GM12878 (cell line): ENCODE data around the gene PCDHGC3. TPM values are rescaled to one million over a fixed set of nuclear protein-coding genes. Genes with fewer than 3 reads are reported as not detected.

Source experiments
- ATAC-seq: fragments of 200-7000 bp; cut with Tn5 transposase; 3 replicates; pipeline ENCODE4 v1.9.1; 2020; ENCODE audit warnings: mild to moderate bottlenecking, moderate library complexity
- BruUV-seq: library from RNA; stranded (reverse); fragments of 400-500 nt; replicated peaks from 2 replicates; lab custom pipeline; 2021; lab: Mats Ljungman, UMichigan
- CTCF ChIA-PET: fragments of 300-600 bp; sonication (Branson Sonifier 250); formaldehyde crosslinking; extraction: SDS; loops from one replicate; lab custom pipeline; 2021; ENCODE audit warnings: inconsistent platforms; lab: Yijun Ruan, JAX
- POLR2A ChIA-PET: fragments of 350-600 bp; formaldehyde crosslinking; extraction: SDS; loops from one replicate; lab custom pipeline; 2021; ENCODE audit warnings: inconsistent platforms; lab: Charles Lee
- RAD21 ChIA-PET: fragments of 300-600 bp; sonication (Branson Sonifier 250); formaldehyde crosslinking; loops from one replicate; lab custom pipeline; 2023; ENCODE audit warnings: antibody characterized with exemption; ENCODE audit not compliant: unreplicated experiment; lab: Charles Lee
- SMC1A ChIA-PET: fragments of 300-600 bp; sonication (Branson Sonifier 250); formaldehyde crosslinking; loops from one replicate; lab custom pipeline; 2023; ENCODE audit not compliant: unreplicated experiment, uncharacterized antibody; lab: Charles Lee
- DNase-seq: peaks from one replicate; pipeline ENCODE4 v3.0.0-alpha.2; 2011; ENCODE audit warnings: low read depth, low spot score
- FAIRE-seq: peaks from 3 replicates; lab custom pipeline; 2011; peaks lifted over from hg19 to GRCh38; lab: Jason Lieb, UNC
- H2AFZ ChIP-seq: 2 replicates; pipeline ENCODE4 v1.6.0; 2011; ENCODE audit warnings: low read depth, low read length, control low read depth; ENCODE audit not compliant: control insufficient read depth
- H3K27ac ChIP-seq: 2 replicates; pipeline ENCODE4 v1.5.1; 2011; ENCODE audit warnings: control low read depth; ENCODE audit not compliant: control insufficient read depth, insufficient read depth
- H3K27me3 ChIP-seq, 2 experiments: replicated peaks in 1 of 2; 2 replicates each; pipeline versions ENCODE4 v1.6.0 to v1.6.1; 2011; ENCODE audit warnings: low read length in 1 of 2; ENCODE audit not compliant: control insufficient read depth in 2 of 2, insufficient read depth in 2 of 2
- H3K36me3 ChIP-seq, 2 experiments: 2 replicates each; pipeline ENCODE4 v1.5.1; 2011; ENCODE audit warnings: low read length in 1 of 2; ENCODE audit not compliant: control insufficient read depth in 2 of 2, insufficient read depth in 2 of 2
- H3K4me1 ChIP-seq: 2 replicates; pipeline ENCODE4 v1.6.1; 2011; ENCODE audit warnings: mild to moderate bottlenecking, low read length, moderate library complexity, mixed read lengths; ENCODE audit not compliant: control insufficient read depth, insufficient read depth
- H3K4me2 ChIP-seq: 2 replicates; pipeline ENCODE4 v1.6.0; 2011; ENCODE audit warnings: control low read depth; ENCODE audit not compliant: control insufficient read depth, insufficient read depth
- H3K4me3 ChIP-seq: fragments of 200-600 bp; sonication (generic); 2 replicates; pipeline ENCODE4 v1.5.1; 2016
- H3K79me2 ChIP-seq: 2 replicates; pipeline ENCODE4 v1.6.0; 2011; ENCODE audit warnings: low read length; ENCODE audit not compliant: control insufficient read depth, insufficient read depth
- H3K9ac ChIP-seq: 2 replicates; pipeline ENCODE4 v1.8.0; 2011; ENCODE audit warnings: low read length, control low read depth, mixed read lengths; ENCODE audit not compliant: control insufficient read depth, insufficient read depth
- H3K9me3 ChIP-seq: replicated peaks from 3 replicates; pipeline ENCODE4 v1.5.1; 2011; ENCODE audit warnings: mild to moderate bottlenecking, low read length; ENCODE audit not compliant: control insufficient read depth, insufficient read depth
- H4K20me1 ChIP-seq: 2 replicates; pipeline ENCODE4 v1.6.0; 2011; ENCODE audit not compliant: control insufficient read depth, insufficient read depth
- ESRRA ChIP-seq: IDR thresholded peaks from 2 replicates; pipeline ENCODE4 v1.6.1; 2012; ENCODE audit warnings: mild to moderate bottlenecking, low read length, improper control_type of control experiment
- GABPA ChIP-seq: IDR thresholded peaks from 2 replicates; pipeline ENCODE4 v1.6.1; 2014; ENCODE audit warnings: antibody characterized with exemption, low read depth, mild to moderate bottlenecking, inconsistent platforms
- POLR2AphosphoS5 ChIP-seq: IDR thresholded peaks from 2 replicates; pipeline ENCODE4 v1.6.1; 2011; ENCODE audit warnings: mild to moderate bottlenecking, low read length, inconsistent platforms
- SIX5 ChIP-seq: IDR thresholded peaks from 2 replicates; pipeline ENCODE4 v1.6.1; 2011; ENCODE audit warnings: mild to moderate bottlenecking, low read depth, low read length, moderate library complexity; ENCODE audit not compliant: severe bottlenecking
- TCF3 ChIP-seq: IDR thresholded peaks from 2 replicates; pipeline ENCODE4 v1.6.1; 2012; ENCODE audit warnings: low read depth, mild to moderate bottlenecking, low read length, borderline replicate concordance; ENCODE audit not compliant: insufficient read depth
- ZNF207 ChIP-seq: fragments of 450-650 bp; IDR thresholded peaks from 2 replicates; pipeline ENCODE4 v1.6.1; 2014; ENCODE audit warnings: antibody characterized with exemption, mild to moderate bottlenecking, borderline replicate concordance
- WGBS: methylation state at CpG from one replicate; pipeline ENCODE4 v1.1.6; 2016; ENCODE audit warnings: low lambda C conversion rate; ENCODE audit not compliant: insufficient replicate concordance, insufficient coverage; ENCODE audit errors: missing lambda C conversion rate; 5-methylcytosine and 5-hydroxymethylcytosine counted together
- in situ Hi-C: fragments of 300-500 bp; cut with MboI; formaldehyde crosslinking; loops from 9 replicates; pipeline ENCODE4 v1.14.3; 2018; ENCODE audit warnings: mixed read lengths
- intact Hi-C: fragments of 100-400 bp; cut with micrococcal nuclease; formaldehyde crosslinking; loops from one replicate; pipeline ENCODE4 v1.14.2; 2022; ENCODE audit not compliant: unreplicated experiment
- polyA plus RNA-seq, 11 experiments: library from polyadenylated mRNA; depleted of rRNA in 4 of 11; unstranded in 6 of 11; stranded (reverse) in 5 of 11; fragments of >200 nt; fragmentation: Nextera tagmentation in 4 of 11; fragmentation: Illumina TruSeq in 1 of 11; extraction: Ambion mirVana in 4 of 11; extraction: Trizol in 1 of 11; gene quantifications; 1 replicate in 1 of 11; 2 replicates in 10 of 11; pipeline versions ENCODE4 v1.2.1 to v1.2.3, GENCODE V29; 2011 to 2016; ENCODE audit warnings: inconsistent platforms in 2 of 11, missing spikeins in 2 of 11, low read depth in 1 of 11
- total RNA-seq, 4 experiments: library from RNA; depleted of rRNA in 3 of 4; stranded (reverse); fragments of >200 nt in 3 of 4; fragmentation: Illumina TruSeq in 1 of 4; extraction: Trizol in 1 of 4; gene quantifications; 2 replicates each; pipeline versions ENCODE4 v1.2.1 to v1.2.3, GENCODE V29; 2013 to 2021
- TF ChIP-seq, protein P1 (sequence below): fragments of 450-650 bp; IDR thresholded peaks from 2 replicates; pipeline ENCODE4 v1.6.1; 2016; ENCODE audit warnings: mild to moderate bottlenecking
- TF ChIP-seq, protein P2 (sequence below): fragments of 450-650 bp; IDR thresholded peaks from 2 replicates; pipeline ENCODE4 v1.6.1; 2016; ENCODE audit warnings: mild to moderate bottlenecking, moderate library complexity, borderline replicate concordance
- TF ChIP-seq, protein P3 (sequence below): fragments of 450-650 bp; IDR thresholded peaks from 2 replicates; pipeline ENCODE4 v1.6.1; 2014; ENCODE audit warnings: mild to moderate bottlenecking

The PCDHGC3 gene
- total and polyA plus RNA-seq, 10 of the 15 experiments (the other 5 are each of a cell fraction or from before 2014, with no cell fraction given): 0.53 to 22.1 (median 12.0) TPM

DNA sequence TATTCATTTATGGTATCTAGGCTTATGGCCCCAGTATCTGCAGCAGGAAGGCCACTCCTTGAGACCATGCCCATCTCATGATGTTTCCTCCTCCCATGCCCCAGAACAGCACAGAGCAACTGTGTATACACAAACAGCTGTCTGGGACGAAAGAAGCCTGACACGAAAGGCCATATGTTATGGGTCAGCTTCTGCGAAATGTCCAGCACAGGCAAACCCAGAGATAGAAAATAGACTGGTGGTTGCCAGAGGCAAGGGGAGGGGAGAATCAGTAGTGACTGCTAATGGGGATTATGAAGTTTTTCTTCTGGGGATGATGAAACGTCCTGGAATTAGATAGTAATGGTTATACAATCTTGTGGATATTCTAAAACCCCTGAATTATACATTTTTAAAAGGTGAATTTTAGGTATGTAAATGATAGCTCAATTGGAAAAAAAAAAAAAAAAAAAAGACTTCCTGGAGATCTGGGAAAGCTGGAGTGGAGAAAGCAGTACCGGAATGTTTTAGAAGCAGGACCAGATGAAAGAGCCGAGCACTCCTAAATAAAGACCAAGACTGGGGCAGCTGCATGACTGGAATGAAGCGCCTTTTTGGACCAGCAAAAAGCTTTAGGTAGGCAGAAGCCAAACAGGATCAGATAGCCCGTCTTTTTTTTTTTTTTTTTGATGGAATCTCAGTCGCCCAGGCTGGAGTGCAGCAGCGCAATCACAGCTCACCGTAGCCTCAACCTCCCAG, 42.3 kb downstream of the PCDHGC3 start:
- Histone ChIP-seq H3K4me3 (no peak overlapping the region), H3K9me3 (no peaks in the 10 kb centered on the region), H4K20me1 (no peaks in the 10 kb centered on the region), H2AFZ (no peak overlapping the region), H3K27me3 (no peaks in the 10 kb centered on the region), H3K79me2 (no peaks in the 10 kb centered on the region), H3K4me2 (no peak overlapping the region), H3K4me1 (peaks cover 32% of the 10 kb centered on the region), H3K27ac (no peak overlapping the region), H3K36me3 (peaks cover 13 to 45% of the 10 kb centered on the region in 2 experiments), H3K9ac (no peak overlapping the region)
- TF ChIP-seq, protein P1, sequence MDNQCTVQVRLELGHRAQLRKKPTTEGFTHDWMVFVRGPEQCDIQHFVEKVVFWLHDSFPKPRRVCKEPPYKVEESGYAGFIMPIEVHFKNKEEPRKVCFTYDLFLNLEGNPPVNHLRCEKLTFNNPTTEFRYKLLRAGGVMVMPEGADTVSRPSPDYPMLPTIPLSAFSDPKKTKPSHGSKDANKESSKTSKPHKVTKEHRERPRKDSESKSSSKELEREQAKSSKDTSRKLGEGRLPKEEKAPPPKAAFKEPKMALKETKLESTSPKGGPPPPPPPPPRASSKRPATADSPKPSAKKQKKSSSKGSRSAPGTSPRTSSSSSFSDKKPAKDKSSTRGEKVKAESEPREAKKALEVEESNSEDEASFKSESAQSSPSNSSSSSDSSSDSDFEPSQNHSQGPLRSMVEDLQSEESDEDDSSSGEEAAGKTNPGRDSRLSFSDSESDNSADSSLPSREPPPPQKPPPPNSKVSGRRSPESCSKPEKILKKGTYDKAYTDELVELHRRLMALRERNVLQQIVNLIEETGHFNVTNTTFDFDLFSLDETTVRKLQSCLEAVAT: no peak
- TF ChIP-seq, protein P2, sequence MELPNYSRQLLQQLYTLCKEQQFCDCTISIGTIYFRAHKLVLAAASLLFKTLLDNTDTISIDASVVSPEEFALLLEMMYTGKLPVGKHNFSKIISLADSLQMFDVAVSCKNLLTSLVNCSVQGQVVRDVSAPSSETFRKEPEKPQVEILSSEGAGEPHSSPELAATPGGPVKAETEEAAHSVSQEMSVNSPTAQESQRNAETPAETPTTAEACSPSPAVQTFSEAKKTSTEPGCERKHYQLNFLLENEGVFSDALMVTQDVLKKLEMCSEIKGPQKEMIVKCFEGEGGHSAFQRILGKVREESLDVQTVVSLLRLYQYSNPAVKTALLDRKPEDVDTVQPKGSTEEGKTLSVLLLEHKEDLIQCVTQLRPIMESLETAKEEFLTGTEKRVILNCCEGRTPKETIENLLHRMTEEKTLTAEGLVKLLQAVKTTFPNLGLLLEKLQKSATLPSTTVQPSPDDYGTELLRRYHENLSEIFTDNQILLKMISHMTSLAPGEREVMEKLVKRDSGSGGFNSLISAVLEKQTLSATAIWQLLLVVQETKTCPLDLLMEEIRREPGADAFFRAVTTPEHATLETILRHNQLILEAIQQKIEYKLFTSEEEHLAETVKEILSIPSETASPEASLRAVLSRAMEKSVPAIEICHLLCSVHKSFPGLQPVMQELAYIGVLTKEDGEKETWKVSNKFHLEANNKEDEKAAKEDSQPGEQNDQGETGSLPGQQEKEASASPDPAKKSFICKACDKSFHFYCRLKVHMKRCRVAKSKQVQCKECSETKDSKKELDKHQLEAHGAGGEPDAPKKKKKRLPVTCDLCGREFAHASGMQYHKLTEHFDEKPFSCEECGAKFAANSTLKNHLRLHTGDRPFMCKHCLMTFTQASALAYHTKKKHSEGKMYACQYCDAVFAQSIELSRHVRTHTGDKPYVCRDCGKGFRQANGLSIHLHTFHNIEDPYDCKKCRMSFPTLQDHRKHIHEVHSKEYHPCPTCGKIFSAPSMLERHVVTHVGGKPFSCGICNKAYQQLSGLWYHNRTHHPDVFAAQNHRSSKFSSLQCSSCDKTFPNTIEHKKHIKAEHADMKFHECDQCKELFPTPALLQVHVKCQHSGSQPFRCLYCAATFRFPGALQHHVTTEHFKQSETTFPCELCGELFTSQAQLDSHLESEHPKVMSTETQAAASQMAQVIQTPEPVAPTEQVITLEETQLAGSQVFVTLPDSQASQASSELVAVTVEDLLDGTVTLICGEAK: no peak
- TF ChIP-seq ESRRA (no peak), POLR2AphosphoS5 (no peak), TCF3 (no peak), ZNF207 (no peak), GABPA (no peak), SIX5 (no peak)
- TF ChIP-seq, protein P3, sequence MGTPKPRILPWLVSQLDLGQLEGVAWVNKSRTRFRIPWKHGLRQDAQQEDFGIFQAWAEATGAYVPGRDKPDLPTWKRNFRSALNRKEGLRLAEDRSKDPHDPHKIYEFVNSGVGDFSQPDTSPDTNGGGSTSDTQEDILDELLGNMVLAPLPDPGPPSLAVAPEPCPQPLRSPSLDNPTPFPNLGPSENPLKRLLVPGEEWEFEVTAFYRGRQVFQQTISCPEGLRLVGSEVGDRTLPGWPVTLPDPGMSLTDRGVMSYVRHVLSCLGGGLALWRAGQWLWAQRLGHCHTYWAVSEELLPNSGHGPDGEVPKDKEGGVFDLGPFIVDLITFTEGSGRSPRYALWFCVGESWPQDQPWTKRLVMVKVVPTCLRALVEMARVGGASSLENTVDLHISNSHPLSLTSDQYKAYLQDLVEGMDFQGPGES: no peak
- DNase-seq (no peak), FAIRE-seq (no peak), ATAC-seq (no peak)
- ChIA-PET RAD21 (interaction anchor here (0.6 to 1.6 kb wide), 2 partner anchors 8 to 42 kb away, joined by 3 to 5 read pairs; partner anchors contain the start of gene PCDHGC3), POLR2A (interaction anchor here (0.6 to 1.0 kb wide), 4 partner anchors 106 to 1118 kb away, joined by 3 read pairs; partner anchors contain the start of genes HDAC3 and RELL2), SMC1A (interaction anchor here (0.6 to 1.2 kb wide), 3 partner anchors 10 to 248 kb away, joined by 3 to 4 read pairs (median 4); no protein-coding TSS in a partner anchor), CTCF (interaction anchor here (0.6 to 1.6 kb wide), 4 partner anchors 43 to 105 kb away, joined by 3 to 6 read pairs (median 4); partner anchors contain the start of genes PCDHGA10 and PCDHGC3)
- no TSS peak for BruUV-seq
- 100% methylated on average over 8 of the region's 11 CpGs for WGBS
- intact Hi-C loops (no loop called here), in situ Hi-C loops (no loop called here)
